HepG2 (cell line): ENCODE data around the gene AMN. TPM values are rescaled to one million over a fixed set of nuclear protein-coding genes. Genes with fewer than 3 reads are reported as not detected.

Experiments used
- ATAC-seq: fragments of 200-7000 bp; cut with Tn5 transposase; 3 replicates; pipeline ENCODE4 v1.9.1; 2020; ENCODE audit warnings: mild to moderate bottlenecking, moderate library complexity
- BruUV-seq: library from RNA; stranded (reverse); fragments of 400-500 nt; replicated peaks from 2 replicates; lab custom pipeline; 2021; lab: Mats Ljungman, UMichigan
- CTCF ChIA-PET: fragments of 300-600 bp; formaldehyde crosslinking; extraction: SDS; loops from one replicate; lab custom pipeline; 2021; ENCODE audit warnings: low total read pairs, inconsistent platforms, low intra/inter-chr PET ratio; lab: Yijun Ruan, JAX
- POLR2A ChIA-PET: fragments of 350-600 bp; sonication (Branson Sonifier 250); formaldehyde crosslinking; loops from one replicate; lab custom pipeline; 2020; ENCODE audit warnings: antibody characterized with exemption, inconsistent platforms; lab: Yijun Ruan, JAX
- DNase-seq: peaks from one replicate; pipeline ENCODE4 v3.0.0-alpha.2; 2015; ENCODE audit warnings: low spot score
- FAIRE-seq: peaks from 3 replicates; lab custom pipeline; 2011; peaks lifted over from hg19 to GRCh38; lab: Jason Lieb, UNC
- H2AFZ ChIP-seq: one replicate; pipeline ENCODE4 v1.6.1; 2011; ENCODE audit warnings: low read length, inconsistent platforms
- H3K27ac ChIP-seq: fragments of 300-600 bp; 3 replicates; pipeline ENCODE4 v1.8.0; 2011; ENCODE audit warnings: mixed run types, mild to moderate bottlenecking, mixed read lengths, low read length, inconsistent platforms; ENCODE audit not compliant: insufficient read depth; ENCODE audit errors: extremely low read length
- H3K27me3 ChIP-seq, 2 experiments: fragments of 200-600 bp in 1 of 2; 2 replicates in 1 of 2; 3 replicates in 1 of 2; pipeline versions ENCODE4 v1.6.0 to v1.8.0; 2011; ENCODE audit warnings: low read length in 2 of 2, mild to moderate bottlenecking in 2 of 2, moderate library complexity in 2 of 2, inconsistent platforms in 1 of 2; ENCODE audit not compliant: insufficient read depth in 2 of 2, control insufficient read depth in 1 of 2
- H3K36me3 ChIP-seq, 2 experiments: fragments of 200-600 bp in 1 of 2; replicated peaks in 1 of 2; 2 replicates in 1 of 2; 3 replicates in 1 of 2; pipeline versions ENCODE4 v1.5.1 to v1.8.0; 2011; ENCODE audit warnings: low read length in 2 of 2, inconsistent platforms in 1 of 2; ENCODE audit not compliant: insufficient read depth in 2 of 2, control insufficient read depth in 1 of 2
- H3K4me1 ChIP-seq: 2 replicates; pipeline ENCODE4 v1.5.1; 2012; ENCODE audit warnings: low read length, inconsistent platforms; ENCODE audit not compliant: insufficient read depth
- H3K4me2 ChIP-seq: 2 replicates; pipeline ENCODE4 v1.6.0; 2011; ENCODE audit warnings: low read depth, low read length, inconsistent platforms
- H3K4me3 ChIP-seq, 3 experiments: fragments of 200-600 bp in 1 of 3; sonication (generic), shearing (Covaris generic) in 1 of 3; replicated peaks in 1 of 3; 2 replicates each; pipeline ENCODE4 v1.5.1; 2011 to 2016; ENCODE audit warnings: low read length in 3 of 3, inconsistent platforms in 2 of 3, low read depth in 2 of 3, mild to moderate bottlenecking in 2 of 3, control low read depth in 1 of 3, mixed read lengths in 1 of 3; ENCODE audit not compliant: insufficient read depth in 1 of 3
- H3K79me2 ChIP-seq: one replicate; pipeline ENCODE4 v1.6.1; 2011; ENCODE audit warnings: low read length, inconsistent platforms; ENCODE audit not compliant: insufficient read depth
- H3K9ac ChIP-seq: 2 replicates; pipeline ENCODE4 v1.6.0; 2011; ENCODE audit warnings: mild to moderate bottlenecking, low read depth, low read length, inconsistent platforms; ENCODE audit not compliant: insufficient read depth
- H3K9me3 ChIP-seq: 2 replicates; pipeline ENCODE4 v1.5.1; 2012; ENCODE audit warnings: mild to moderate bottlenecking, low read length
- H4K20me1 ChIP-seq: 2 replicates; pipeline ENCODE4 v1.6.0; 2011; ENCODE audit warnings: inconsistent platforms, mild to moderate bottlenecking, low read length, moderate library complexity; ENCODE audit not compliant: insufficient read depth
- IRF9 ChIP-seq: sonication (generic); formaldehyde crosslinking; IDR thresholded peaks from 2 replicates; pipeline ENCODE4 v1.8.0; 2022; ENCODE audit warnings: missing genetic modification reagents, mild to moderate bottlenecking, borderline replicate concordance
- KLF6 ChIP-seq: IDR thresholded peaks from 2 replicates; pipeline ENCODE4 v1.8.0; 2016; ENCODE audit warnings: missing biosample characterization, missing genetic modification reagents
- SOX6 ChIP-seq, 2 experiments: fragments of 450-650 bp in 1 of 2; sonication (generic) in 1 of 2; formaldehyde crosslinking in 1 of 2; IDR thresholded peaks; 2 replicates each; pipeline versions ENCODE4 v1.4.0 to v1.6.1; 2017 to 2020; ENCODE audit warnings: antibody characterized with exemption in 1 of 2, mild to moderate bottlenecking in 1 of 2, missing genetic modification reagents in 1 of 2
- ZNF30 ChIP-seq: sonication (generic); formaldehyde crosslinking; IDR thresholded peaks from 2 replicates; pipeline ENCODE4 v1.5.0; 2020; ENCODE audit warnings: mild to moderate bottlenecking, missing genetic modification reagents
- ZNF317 ChIP-seq: sonication (generic); formaldehyde crosslinking; IDR thresholded peaks from 2 replicates; pipeline ENCODE4 v1.5.0; 2020; ENCODE audit warnings: mild to moderate bottlenecking, missing genetic modification reagents
- ZNF34 ChIP-seq: sonication (generic); formaldehyde crosslinking; IDR thresholded peaks from 2 replicates; pipeline ENCODE4 v1.4.0; 2020; ENCODE audit warnings: mild to moderate bottlenecking, missing genetic modification reagents, borderline replicate concordance
- ZNF597 ChIP-seq: sonication (generic); formaldehyde crosslinking; IDR thresholded peaks from 2 replicates; pipeline ENCODE4 v1.5.0; 2020; ENCODE audit warnings: missing genetic modification reagents
- ZNF781 ChIP-seq: sonication (generic); formaldehyde crosslinking; IDR thresholded peaks from 2 replicates; pipeline ENCODE4 v1.5.1; 2020; ENCODE audit warnings: borderline replicate concordance, mild to moderate bottlenecking, missing genetic modification reagents; ENCODE audit errors: not compliant biosample characterization
- WGBS: methylation state at CpG from one replicate; pipeline ENCODE4 v1.1.6; 2017; ENCODE audit warnings: low lambda C conversion rate; 5-methylcytosine and 5-hydroxymethylcytosine counted together
- in situ Hi-C: cut with HindIII; loops from 2 replicates; pipeline ENCODE4 v1.10.0; 2017; ENCODE audit warnings: low pct_unique_long_range_greater_than_20kb; ENCODE audit not compliant: extremely low pct_ligation_motif_present
- intact Hi-C: fragments of 100-400 bp; cut with micrococcal nuclease; formaldehyde crosslinking; loops from one replicate; pipeline ENCODE4 v1.10.0; 2022; ENCODE audit not compliant: unreplicated experiment
- polyA plus RNA-seq, 8 experiments: library from polyadenylated mRNA; depleted of rRNA in 3 of 8; stranded (reverse) in 7 of 8; unstranded in 1 of 8; fragments of >200 nt; fragmentation: Illumina TruSeq in 4 of 8; extraction: Trizol in 4 of 8; gene quantifications; 2 replicates each; pipeline versions ENCODE4 v1.2.1 to v1.2.3, GENCODE V29; 2011 to 2016; ENCODE audit warnings: low read depth in 4 of 8, missing spikeins in 1 of 8, mixed read lengths in 1 of 8; ENCODE audit not compliant: insufficient read depth in 1 of 8
- total RNA-seq, 5 experiments: library from RNA; depleted of rRNA; stranded (reverse); fragments of >200 nt; fragmentation: Illumina TruSeq; extraction: Trizol; gene quantifications; 2 replicates each; pipeline ENCODE4 v1.2.3, GENCODE V29; 2016; ENCODE audit warnings: low read depth in 1 of 5
- TF ChIP-seq, protein P1 (sequence below): sonication (generic); formaldehyde crosslinking; IDR thresholded peaks from 2 replicates; pipeline ENCODE4 v1.4.0; 2020; ENCODE audit warnings: missing genetic modification reagents, borderline replicate concordance

AMN gene
- total and polyA plus RNA-seq, 2 of the 13 experiments (the other 11 are each of a cell fraction or from before 2014, with no cell fraction given), result 9.8 to 33.1 TPM

- H3K4me1 ChIP-seq, result peaks cover 30% of the 10 kb centered on the region
- no peak for TF ChIP-seq ZNF597 (CRISPR knock-in tag)
- no peak for TF ChIP-seq ZNF34 (CRISPR knock-in tag)
- TF ChIP-seq ZNF317 (CRISPR knock-in tag), result 0 out of 2 replicates have a peak, but pooled peaks have one; percentile 47
- TF ChIP-seq KLF6 (CRISPR knock-in tag), result no peak
- H3K4me2 ChIP-seq, result no peak overlapping the region
- ATAC-seq (no peak), DNase-seq (no peak), FAIRE-seq (no peak)
- H3K79me2 ChIP-seq, result no peaks in the 10 kb centered on the region
- intact Hi-C loops, result loop anchor here (5.0 kb wide), 1 partner anchor 229 kb away; no protein-coding TSS in a partner anchor
- 0 out of 2 replicates have a peak, but pooled peaks cover 5% of the 10 kb centered on the region for H3K9me3 ChIP-seq
- no TSS peak for BruUV-seq
- no peaks in the 10 kb centered on the region for H3K27me3 ChIP-seq
- ChIA-PET POLR2A (no interaction called here), CTCF (no interaction called here)
- no peak overlapping the region for H3K4me3 ChIP-seq
- 96% methylated on average over 1 of the region's 1 CpG for WGBS
- no peaks in the 10 kb centered on the region for H3K36me3 ChIP-seq
- H4K20me1 ChIP-seq, result no peaks in the 10 kb centered on the region
- no peak overlapping the region for H3K9ac ChIP-seq
- H3K27ac ChIP-seq, result no peak overlapping the region
- no peak overlapping the region for H2AFZ ChIP-seq
- in situ Hi-C loops, result no loop called here
Measured at GRCh38 chr14:102920998-102921304, 1.5 kb upstream of the AMN start.

- Histone ChIP-seq H3K4me1 (peaks cover 22% of the 10 kb centered on the region), H3K27me3 (no peaks in the 10 kb centered on the region), H3K9ac (peak overlapping the region; percentile 81), H3K27ac (peak overlapping the region; percentile 74), H2AFZ (no peak overlapping the region), H3K4me2 (peak overlapping the region; percentile 89), H4K20me1 (no peaks in the 10 kb centered on the region), H3K36me3 (no peaks in the 10 kb centered on the region), H3K79me2 (no peaks in the 10 kb centered on the region), H3K4me3 (peak overlapping the region; percentile 90 to 94 (median 92)), H3K9me3 (0 out of 2 replicates have a peak, but pooled peaks cover 5% of the 10 kb centered on the region)
- 0% methylated on average over 3 of the region's 53 CpGs for WGBS
- no peak for FAIRE-seq
- peak; percentile 64 for ATAC-seq
- peak; percentile 20 for DNase-seq
- in situ Hi-C loops (no loop called here), intact Hi-C loops (loop anchor here (5.0 kb wide), 1 partner anchor 231 kb away; no protein-coding TSS in a partner anchor)
- ChIA-PET CTCF (no interaction called here), POLR2A (interaction anchor here (1.0 kb wide), 2 partner anchors 49 to 399 kb away, joined by 3 read pairs; no protein-coding TSS in a partner anchor)
- no TSS peak for BruUV-seq
- no peak for TF ChIP-seq ZNF781
- TF ChIP-seq SOX6 (IDR thresholded peaks at IDR 0.05), result no peak
- TF ChIP-seq SOX6 (CRISPR knock-in tag; IDR thresholded peaks at IDR 0.05), result no peak
- TF ChIP-seq, protein P1, sequence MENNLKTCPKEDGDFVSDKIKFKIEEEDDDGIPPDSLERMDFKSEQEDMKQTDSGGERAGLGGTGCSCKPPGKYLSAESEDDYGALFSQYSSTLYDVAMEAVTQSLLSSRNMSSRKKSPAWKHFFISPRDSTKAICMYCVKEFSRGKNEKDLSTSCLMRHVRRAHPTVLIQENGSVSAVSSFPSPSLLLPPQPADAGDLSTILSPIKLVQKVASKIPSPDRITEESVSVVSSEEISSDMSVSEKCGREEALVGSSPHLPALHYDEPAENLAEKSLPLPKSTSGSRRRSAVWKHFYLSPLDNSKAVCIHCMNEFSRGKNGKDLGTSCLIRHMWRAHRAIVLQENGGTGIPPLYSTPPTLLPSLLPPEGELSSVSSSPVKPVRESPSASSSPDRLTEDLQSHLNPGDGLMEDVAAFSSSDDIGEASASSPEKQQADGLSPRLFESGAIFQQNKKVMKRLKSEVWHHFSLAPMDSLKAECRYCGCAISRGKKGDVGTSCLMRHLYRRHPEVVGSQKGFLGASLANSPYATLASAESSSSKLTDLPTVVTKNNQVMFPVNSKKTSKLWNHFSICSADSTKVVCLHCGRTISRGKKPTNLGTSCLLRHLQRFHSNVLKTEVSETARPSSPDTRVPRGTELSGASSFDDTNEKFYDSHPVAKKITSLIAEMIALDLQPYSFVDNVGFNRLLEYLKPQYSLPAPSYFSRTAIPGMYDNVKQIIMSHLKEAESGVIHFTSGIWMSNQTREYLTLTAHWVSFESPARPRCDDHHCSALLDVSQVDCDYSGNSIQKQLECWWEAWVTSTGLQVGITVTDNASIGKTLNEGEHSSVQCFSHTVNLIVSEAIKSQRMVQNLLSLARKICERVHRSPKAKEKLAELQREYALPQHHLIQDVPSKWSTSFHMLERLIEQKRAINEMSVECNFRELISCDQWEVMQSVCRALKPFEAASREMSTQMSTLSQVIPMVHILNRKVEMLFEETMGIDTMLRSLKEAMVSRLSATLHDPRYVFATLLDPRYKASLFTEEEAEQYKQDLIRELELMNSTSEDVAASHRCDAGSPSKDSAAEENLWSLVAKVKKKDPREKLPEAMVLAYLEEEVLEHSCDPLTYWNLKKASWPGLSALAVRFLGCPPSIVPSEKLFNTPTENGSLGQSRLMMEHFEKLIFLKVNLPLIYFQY, result no peak
- TF ChIP-seq ZNF30, result 0 out of 2 replicates have a peak, but pooled peaks have one; percentile 30
- TF ChIP-seq IRF9 (CRISPR knock-in tag), result peak; percentile 4; the same call in 1 of the 2 replicates
Measured at GRCh38 chr14:102923201-102923924, 900 bp downstream of the AMN start.
